ENCODE measurements around the gene OBSCN. TPM values are rescaled to one million over a fixed set of nuclear protein-coding genes. Genes with fewer than 3 reads are reported as not detected.

The OBSCN gene
- total RNA-seq, 1 experiment from 2014 or later: 33.3 TPM

DNA sequence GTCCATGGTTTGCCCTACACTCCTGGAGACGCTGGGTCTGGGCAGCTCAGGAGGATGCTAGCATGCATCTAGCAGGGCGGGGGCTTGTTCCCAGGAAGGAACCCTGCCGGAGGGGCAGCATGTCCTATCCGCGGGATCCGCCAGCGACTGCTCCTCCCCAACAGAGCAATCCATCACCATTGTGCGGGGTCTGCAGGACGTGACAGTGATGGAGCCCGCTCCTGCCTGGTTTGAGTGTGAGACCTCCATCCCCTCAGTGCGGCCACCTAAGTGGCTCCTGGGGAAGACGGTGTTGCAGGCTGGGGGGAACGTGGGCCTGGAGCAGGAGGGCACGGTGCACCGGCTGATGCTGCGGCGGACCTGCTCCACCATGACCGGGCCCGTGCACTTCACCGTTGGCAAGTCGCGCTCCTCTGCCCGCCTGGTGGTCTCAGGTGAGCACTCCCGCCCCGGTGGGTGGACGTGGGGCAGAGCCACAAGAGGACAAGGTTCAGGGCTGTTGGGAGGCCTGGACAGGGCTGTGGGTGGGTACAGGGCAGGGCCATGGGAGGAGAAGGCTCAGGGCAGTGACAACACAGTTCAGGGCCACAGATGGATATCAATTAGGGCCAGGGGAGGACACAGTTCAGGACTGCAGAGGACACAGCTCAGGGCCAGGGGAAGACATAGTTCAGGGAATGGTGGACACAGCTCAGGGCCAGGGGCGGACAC, 71.3 kb downstream of the OBSCN start:
- no peak overlapping the region for H3K27ac Mint-ChIP-seq
- Histone ChIP-seq H3K56ac (ENCODE audit: insufficient read length, low read depth, low read length) (no peak overlapping the region), H3K18ac (ENCODE audit: insufficient read length, low read depth, low read length) (no peak overlapping the region), H4K20me1 (ENCODE audit: control insufficient read depth, insufficient read depth, insufficient read length) (no peaks in the 10 kb centered on the region), H2BK12ac (ENCODE audit: insufficient read length, low read depth, low read length) (no peak overlapping the region), H2BK5ac (ENCODE audit: insufficient read length, low read length) (no peak overlapping the region), H2AFZ (ENCODE audit: low read length) (no peak overlapping the region), H2AK5ac (ENCODE audit: insufficient read length, low read length) (no peak overlapping the region), H3K27ac (ENCODE audit: insufficient read length, low read depth, low read length) (no peak overlapping the region), H4K8ac (replicated peaks; ENCODE audit: insufficient read length, low read depth, low read length) (no peak overlapping the region), H3K27me3 (ENCODE audit: insufficient read depth, low read length) (no peaks in the 10 kb centered on the region), H3K4me1 (ENCODE audit: insufficient read depth, low read length) (no peaks in the 10 kb centered on the region), H4K5ac (ENCODE audit: insufficient read length, low read depth, low read length) (no peak overlapping the region), H3K14ac (ENCODE audit: insufficient read depth, low read length) (no peak overlapping the region), H2BK15ac (ENCODE audit: low read depth, low read length) (no peak overlapping the region), H3K79me2 (ENCODE audit: insufficient read depth, low read length) (no peaks in the 10 kb centered on the region), H3K9ac (ENCODE audit: extremely low read depth, insufficient read length, low read length) (no peak overlapping the region), H3K79me1 (ENCODE audit: insufficient read depth, low read depth, low read length, poor library complexity, severe bottlenecking) (no peaks in the 10 kb centered on the region), H2BK120ac (ENCODE audit: low read depth, low read length, poor library complexity, severe bottlenecking) (no peak overlapping the region), H3K4ac (ENCODE audit: low read depth, low read length) (no peak overlapping the region), H3K23me2 (ENCODE audit: insufficient read length, low read depth, low read length, poor library complexity, severe bottlenecking) (peaks cover 6% of the 10 kb centered on the region), H3K4me2 (ENCODE audit: insufficient read depth, insufficient read length, low read length) (no peak overlapping the region), H2BK20ac (ENCODE audit: low read depth, low read length, poor library complexity, severe bottlenecking) (no peak overlapping the region), H4K91ac (ENCODE audit: insufficient read length, low read depth, low read length) (no peak overlapping the region), H3K23ac (ENCODE audit: insufficient read length, low read depth, low read length) (no peak overlapping the region), H3K9me3 (ENCODE audit: control insufficient read depth, low read depth, low read length) (no peaks in the 10 kb centered on the region), H3T11ph (ENCODE audit: low read length) (no peak overlapping the region)
- peaks cover 9 to 36% (median 22%) of the 10 kb centered on the region in 3 experiments; a peak in 6 of 7 replicates for H3K36me3 Mint-ChIP-seq (ENCODE audit: insufficient read depth in 1 of 3, low read depth in 3 of 3)
- H3K4me1 Mint-ChIP-seq: peaks cover 2 to 3% of the 10 kb centered on the region in 2 experiments; a peak in 2 of 4 replicates
- WGBS (ENCODE audit: extremely low coverage, insufficient read length, low lambda C conversion rate): no CpG with 5 or more reads among the region's 27 CpGs
- TF ChIP-seq, protein P1, sequence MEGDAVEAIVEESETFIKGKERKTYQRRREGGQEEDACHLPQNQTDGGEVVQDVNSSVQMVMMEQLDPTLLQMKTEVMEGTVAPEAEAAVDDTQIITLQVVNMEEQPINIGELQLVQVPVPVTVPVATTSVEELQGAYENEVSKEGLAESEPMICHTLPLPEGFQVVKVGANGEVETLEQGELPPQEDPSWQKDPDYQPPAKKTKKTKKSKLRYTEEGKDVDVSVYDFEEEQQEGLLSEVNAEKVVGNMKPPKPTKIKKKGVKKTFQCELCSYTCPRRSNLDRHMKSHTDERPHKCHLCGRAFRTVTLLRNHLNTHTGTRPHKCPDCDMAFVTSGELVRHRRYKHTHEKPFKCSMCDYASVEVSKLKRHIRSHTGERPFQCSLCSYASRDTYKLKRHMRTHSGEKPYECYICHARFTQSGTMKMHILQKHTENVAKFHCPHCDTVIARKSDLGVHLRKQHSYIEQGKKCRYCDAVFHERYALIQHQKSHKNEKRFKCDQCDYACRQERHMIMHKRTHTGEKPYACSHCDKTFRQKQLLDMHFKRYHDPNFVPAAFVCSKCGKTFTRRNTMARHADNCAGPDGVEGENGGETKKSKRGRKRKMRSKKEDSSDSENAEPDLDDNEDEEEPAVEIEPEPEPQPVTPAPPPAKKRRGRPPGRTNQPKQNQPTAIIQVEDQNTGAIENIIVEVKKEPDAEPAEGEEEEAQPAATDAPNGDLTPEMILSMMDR (conservative IDR thresholded peaks at IDR 0.05): no peak
- no peaks in the 10 kb centered on the region for H3K9me3 Mint-ChIP-seq
- peaks cover 8% of the 10 kb centered on the region for H3K27me3 Mint-ChIP-seq (ENCODE audit: low read depth)
- DNase-seq: no peak
- no peak overlapping the region for H3K4me3 Mint-ChIP-seq

Data from H9 (cell line).